ENCODE results near the gene SPEM1. TPM values are rescaled to one million over a fixed set of nuclear protein-coding genes. Genes with fewer than 3 reads are reported as not detected.

The SPEM1 gene
- total and polyA plus RNA-seq, 12 donors = not detected

DNA sequence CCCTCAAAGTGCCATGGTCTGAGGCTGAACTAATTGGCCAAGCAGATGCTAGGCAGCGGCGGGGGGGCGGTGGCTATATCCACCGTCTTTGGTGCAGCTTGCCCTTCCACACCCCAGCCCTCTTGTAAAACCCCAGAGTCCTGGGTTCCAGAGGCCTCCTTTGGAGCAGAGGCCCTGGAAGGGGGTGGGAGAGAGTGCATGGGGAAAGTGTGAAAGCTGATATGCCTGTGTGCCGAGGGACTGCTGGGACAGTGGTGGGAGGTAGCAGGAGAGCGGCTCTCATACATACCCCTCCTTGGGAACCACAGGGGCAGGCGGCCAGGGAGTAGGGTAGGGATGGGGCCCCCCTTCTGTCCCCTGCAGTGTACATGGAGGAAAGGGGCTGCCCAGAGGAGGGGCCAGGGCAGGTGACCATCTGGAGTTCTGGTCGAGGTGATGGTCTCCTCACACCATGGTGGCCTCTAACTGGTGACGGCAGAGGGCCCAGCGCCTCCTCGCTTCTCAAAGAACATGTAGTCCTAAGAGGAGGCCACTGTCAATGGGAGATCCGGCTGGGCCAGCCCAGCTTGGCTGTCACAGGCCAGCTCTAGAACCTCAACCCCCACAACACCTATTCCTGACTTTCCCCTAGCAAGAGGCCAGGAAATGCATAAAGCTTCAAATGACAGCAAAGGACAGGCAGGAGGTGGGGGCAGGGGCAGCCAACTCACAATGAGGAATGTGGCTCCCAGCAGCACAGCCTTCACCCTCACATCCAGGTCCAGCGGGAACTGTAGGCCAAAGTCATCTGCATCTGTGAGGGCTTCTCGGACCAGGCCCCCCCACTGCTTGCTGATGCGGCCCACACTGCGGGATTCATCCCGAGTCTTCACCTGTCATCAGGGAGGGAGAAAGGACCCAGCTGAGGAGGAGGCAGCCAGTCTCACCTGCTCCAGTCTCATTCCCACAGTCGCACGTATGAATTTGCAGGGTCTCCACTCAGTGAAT lies 29.9 kb upstream of the SPEM1 start:
- Histone ChIP-seq H3K36me3 (peaks cover 0 to 60% (median 10%) of the 10 kb centered on the region in 9 donors), H3K27me3 (no peaks in the 10 kb centered on the region), H3K27ac (no peak overlapping the region), H3K4me1 (peaks cover 0 to 30% (median 18%) of the 10 kb centered on the region in 9 donors), H3K9me3 (no peaks in the 10 kb centered on the region), H3K4me3 (no peak overlapping the region)
- no peak for DNase-seq
- ATAC-seq = no peak
- 86 to 87% methylated on average over 19 of the region's 19 CpGs for WGBS, 2 donors
- TF ChIP-seq, protein P1, sequence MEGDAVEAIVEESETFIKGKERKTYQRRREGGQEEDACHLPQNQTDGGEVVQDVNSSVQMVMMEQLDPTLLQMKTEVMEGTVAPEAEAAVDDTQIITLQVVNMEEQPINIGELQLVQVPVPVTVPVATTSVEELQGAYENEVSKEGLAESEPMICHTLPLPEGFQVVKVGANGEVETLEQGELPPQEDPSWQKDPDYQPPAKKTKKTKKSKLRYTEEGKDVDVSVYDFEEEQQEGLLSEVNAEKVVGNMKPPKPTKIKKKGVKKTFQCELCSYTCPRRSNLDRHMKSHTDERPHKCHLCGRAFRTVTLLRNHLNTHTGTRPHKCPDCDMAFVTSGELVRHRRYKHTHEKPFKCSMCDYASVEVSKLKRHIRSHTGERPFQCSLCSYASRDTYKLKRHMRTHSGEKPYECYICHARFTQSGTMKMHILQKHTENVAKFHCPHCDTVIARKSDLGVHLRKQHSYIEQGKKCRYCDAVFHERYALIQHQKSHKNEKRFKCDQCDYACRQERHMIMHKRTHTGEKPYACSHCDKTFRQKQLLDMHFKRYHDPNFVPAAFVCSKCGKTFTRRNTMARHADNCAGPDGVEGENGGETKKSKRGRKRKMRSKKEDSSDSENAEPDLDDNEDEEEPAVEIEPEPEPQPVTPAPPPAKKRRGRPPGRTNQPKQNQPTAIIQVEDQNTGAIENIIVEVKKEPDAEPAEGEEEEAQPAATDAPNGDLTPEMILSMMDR (IDR thresholded peaks at IDR 0.05) = no peak
- intact Hi-C loops (cut with DNase I) = loop anchor here in 4 of 10 donors (5.0 kb wide), 2 partner anchors 33 to 38 kb away; partner anchors contain the start of genes KCTD11 (in 2 of the 4) and TMEM95 (in 2 of the 4)

DNA sequence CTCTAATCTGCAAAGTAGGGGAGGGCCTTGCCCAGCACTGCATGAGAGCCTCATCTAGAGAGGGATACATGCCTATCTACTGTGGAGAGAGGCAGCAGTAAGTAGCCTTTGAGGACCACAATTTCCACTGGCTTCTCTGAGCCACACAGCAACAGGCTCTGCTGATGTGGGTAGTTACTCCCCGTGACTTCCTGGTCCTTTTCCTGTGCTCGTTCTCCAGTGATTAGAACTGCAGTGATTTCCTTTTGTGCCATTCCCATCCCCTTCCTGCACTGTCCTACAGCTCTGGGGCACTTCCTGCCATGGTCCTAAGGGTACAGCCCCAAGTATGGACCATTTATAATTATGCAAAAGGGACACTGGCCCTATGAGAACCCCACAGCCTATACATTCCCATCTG lies 28.8 kb upstream of the SPEM1 start:
- Histone ChIP-seq H3K4me3 (no peak overlapping the region), H3K36me3 (peaks cover 0 to 60% (median 10%) of the 10 kb centered on the region in 9 donors), H3K4me1 (peaks cover 0 to 34% (median 22%) of the 10 kb centered on the region in 9 donors), H3K27me3 (no peaks in the 10 kb centered on the region), H3K9me3 (no peaks in the 10 kb centered on the region), H3K27ac (peak overlapping the region in 5 of 10 donors; percentile 7 to 44 (median 23))
- ATAC-seq = no peak
- intact Hi-C loops (cut with DNase I) = loop anchor here in 4 of 10 donors (5.0 kb wide), 2 partner anchors 34 to 39 kb away; partner anchors contain the start of genes KCTD11 (in 2 of the 4) and TMEM95 (in 2 of the 4)
- WGBS, 2 donors = 50 to 75% methylated on average over 2 of the region's 2 CpGs
- TF ChIP-seq, protein P1 (IDR thresholded peaks at IDR 0.05) = no peak
- DNase-seq = no peak

DNA sequence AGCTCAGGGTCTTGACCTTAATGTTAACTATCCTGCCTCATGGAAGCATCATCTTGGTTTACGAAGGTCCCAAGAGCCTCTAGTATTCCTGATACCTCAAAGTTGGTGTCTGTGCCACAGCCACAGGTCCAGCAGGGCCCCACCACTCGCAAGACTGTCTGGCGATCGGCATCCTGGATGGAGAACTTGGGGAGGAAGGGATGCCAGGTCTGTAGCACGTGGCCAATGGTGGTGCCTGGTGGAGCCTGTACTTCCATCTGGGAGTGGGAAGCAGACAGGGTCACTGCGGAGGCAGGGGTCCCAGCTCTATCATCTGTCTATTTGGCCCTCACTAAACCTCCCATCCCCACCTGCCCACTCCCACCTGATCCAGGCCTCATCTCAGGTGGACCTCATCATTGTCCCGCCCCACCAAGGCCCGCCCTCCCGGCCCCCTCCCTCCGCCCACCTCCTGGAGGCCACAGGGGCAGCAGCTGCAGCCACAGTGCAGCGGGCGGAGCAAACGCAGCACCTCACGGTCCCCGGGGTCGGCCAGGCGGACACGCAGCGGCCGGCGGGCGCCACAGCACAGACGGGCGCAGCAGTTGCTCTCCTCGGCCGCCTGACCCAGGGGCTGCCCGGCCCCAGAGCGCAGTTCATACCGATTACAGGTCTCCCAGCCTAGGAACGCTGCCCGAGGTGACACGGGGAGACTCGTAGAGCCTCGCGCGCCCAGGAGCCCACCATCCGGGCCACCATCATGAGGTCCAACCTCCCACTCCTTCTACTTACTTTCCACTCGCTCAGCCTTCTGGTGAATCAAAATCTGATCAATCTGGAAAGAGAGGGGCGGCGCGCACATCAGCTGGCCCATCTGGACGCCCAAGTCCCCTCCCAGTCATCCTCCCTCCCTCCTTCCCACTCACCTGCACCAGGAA lies 27.2 kb upstream of the SPEM1 start:
- peaks cover 0 to 34% (median 22%) of the 10 kb centered on the region in 9 donors for H3K4me1 ChIP-seq
- no peak for DNase-seq

More for the DNA sequence above, 27.2 kb upstream of the SPEM1 start:
- Histone ChIP-seq H3K9me3 (no peaks in the 10 kb centered on the region), H3K4me3 (peak overlapping the region in 9 of 10 donors; percentile 77 to 98 (median 91)), H3K36me3 (peaks cover 0 to 49% (median 10%) of the 10 kb centered on the region in 9 donors), H3K27me3 (no peaks in the 10 kb centered on the region), H3K27ac (peak overlapping the region in 8 of 10 donors; percentile 89 to 98 (median 95))
- WGBS, 2 donors = 76 to 84% methylated on average over 37 to 42 of the region's 42 CpGs
- TF ChIP-seq, protein P1 (IDR thresholded peaks at IDR 0.05) = no peak
- intact Hi-C loops (cut with DNase I) = loop anchor here in 4 of 10 donors (5.0 kb wide), 2 partner anchors 36 to 41 kb away; partner anchors contain the start of genes KCTD11 (in 2 of the 4) and TMEM95 (in 2 of the 4)
- ATAC-seq = no peak

Data from heart right ventricle (tissue), 16 donors.